Activated CD4-positive, alpha-beta T cell treated with anti-CD3 and anti-CD28 coated beads, Interleukin-2, amount 50 U/mL, for 48 hours (primary cell): ENCODE measurements around the gene NOTUM.

Source experiments
- DNase-seq, 2 experiments: peaks; one replicate each; pipeline ENCODE4 v3.0.0-alpha.2; 2020

Gene NOTUM

DNA sequence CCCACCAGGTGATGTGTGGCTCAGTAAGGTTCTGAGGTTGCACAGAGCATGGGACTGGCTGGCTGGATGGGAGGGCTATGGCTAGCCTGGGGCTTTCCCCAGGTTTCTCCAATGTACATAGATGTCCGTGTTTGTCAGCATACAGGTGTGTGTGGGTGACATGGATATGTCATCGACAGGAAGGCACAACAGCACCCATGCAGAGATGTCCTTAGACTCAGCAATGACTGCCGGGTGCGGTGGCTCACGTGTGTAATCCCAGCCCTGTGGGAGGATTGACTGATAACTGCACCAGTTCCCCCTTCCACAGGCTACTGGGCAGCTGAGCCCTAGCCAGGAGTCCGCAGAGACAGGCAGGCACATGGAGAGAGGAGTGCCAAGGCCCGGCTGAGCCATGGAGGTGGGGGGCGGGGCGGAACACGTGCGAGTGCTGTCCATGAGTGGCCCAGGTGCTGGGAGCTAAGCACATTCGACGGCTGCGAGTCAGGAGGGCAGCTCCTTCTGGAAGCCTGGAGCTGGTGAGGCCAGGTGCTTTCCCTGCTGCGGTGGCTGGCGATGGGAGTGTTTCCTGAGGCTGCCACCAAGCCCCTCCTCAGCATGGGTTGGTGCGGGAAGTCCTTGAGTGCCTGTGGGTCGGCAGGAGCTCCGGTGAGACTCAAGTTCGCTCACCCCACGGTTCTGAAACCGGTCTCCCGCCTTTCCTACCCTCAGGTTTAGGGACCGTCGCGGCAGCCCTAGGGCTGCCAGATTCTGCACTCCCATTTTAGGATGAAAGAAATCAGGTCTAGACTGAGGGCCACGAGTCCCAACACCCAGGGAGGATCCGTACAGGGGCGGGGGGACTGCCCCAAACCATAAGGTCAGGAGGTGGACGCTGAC, 15.6 kb upstream of the NOTUM start:
- DNase-seq, result peak; percentile 60 to 64

DNA sequence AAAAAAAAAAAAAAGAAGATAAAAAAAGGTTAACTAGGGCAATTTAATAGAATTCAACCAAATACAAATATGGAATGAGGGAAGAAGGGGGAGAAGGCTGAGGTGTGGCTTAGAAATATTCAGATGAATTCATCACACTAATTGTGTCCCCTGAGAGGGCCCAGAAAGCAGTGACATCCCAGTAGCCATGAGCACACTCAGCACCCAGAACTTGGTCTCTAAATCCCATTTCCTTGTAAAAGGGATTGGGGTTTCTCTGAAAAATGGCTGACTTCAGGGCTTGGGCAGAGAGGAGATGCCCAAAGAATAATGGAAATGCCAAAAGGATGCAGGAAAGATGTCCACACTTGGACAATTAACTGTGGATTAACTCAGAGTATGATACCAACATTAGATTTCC, 12.4 kb upstream of the NOTUM start:
- DNase-seq, result no peak

DNA sequence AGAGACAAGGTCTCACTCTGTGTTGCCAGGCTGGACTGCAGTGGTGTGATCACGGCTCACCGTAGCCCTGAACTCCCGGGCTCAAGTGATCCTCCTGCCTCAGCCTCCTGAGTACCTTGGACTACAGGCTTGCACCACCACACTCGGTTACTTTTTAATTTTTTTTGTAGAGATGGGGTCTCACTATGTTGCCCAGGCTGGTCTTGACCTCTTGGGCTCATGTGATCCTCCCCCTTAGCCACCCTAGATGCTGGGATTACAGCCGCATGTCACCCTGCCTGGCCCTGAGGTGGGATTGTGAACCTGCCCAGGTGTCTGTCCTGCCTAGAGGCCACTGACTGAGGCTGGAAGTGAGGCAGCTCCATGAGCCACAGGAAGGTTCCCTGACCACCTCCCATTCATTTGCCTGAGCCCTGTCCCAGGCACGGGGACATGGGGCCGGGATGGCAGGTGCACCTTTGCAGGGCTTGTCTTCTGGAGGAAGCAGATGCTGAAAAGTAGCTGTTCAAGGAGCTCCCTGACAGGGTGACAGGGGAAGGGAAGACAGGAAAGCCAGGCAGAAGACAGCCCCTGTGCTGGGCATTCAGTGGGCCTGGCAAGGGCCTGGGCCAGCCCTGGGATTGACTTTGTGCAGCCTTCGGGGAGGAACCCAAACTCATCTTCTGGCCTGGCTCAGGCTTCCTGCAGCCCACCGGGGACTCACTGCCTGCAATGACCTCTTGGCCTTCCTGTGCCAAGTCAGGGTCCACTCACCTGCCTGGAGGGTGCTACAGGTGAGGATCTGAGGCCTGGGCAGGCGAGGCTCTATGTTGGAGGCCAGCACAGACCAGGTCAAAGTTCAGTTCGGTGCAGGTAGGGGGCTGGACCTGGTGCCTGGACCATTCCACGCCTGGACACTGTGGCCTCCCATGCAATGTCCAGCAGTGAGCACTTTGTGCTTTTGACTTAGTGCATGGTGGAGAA, 8.1 kb upstream of the NOTUM start:
- DNase-seq, result no peak

DNA sequence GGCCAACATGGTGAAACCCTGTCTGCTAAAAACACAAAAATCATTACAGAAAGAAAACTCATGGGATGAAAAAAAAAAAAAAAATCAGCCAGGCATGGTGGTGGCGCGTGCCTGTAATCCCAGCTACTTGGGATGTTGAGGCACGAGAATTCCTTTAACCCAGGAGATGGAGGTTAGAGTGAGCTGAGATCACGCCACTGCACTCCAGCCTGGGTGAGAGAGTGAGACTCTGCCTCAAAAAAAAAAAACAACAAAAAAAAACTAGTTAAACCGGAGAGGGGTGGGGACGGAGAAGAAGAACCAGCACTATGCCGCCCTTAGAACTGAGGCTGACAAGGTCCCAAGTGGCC, 7.4 kb upstream of the NOTUM start:
- no peak for DNase-seq

DNA sequence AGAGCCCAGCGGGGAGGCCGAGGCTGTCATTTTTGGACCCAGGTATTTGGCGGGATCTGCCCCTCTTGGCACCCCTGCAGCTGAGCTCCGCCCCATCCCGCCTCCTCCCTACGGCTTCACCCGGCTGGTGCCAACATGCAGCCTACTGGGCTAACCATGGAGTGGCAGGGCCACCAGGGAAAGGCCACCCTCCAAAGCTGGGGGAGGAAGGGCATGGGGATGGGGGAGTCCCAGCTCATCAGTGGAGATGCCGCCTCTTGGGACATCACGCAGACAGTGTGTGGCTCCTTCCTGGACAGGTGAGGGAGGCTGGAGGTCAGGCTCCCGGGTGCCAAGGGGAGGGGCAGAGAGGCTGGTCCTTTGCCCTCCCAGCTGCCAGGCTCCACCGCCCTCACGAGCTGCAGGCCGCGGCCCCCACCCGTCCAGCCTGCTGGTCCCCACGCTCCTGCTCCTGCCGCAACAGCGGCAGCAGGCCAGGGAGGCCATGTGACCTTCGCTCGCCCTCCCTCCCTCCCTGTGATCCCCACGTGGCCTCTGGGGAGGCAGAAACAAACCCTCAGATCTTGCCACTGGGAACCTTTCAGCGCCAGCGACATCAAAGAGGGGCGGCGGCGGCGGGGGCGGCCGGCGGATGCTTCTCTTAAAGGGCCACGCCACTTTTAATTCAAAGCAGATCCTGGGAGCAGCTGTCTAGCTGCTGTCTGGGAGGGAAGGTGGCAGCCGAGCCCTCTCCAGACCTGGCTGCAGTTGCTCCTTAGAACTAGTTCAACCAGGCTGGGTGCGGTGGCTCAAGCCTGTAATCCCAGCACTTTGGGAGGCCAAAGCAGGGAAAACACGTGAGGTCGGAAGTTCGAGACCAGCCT, 6.8 kb upstream of the NOTUM start:
- DNase-seq, result peak; percentile 87 to 91

DNA sequence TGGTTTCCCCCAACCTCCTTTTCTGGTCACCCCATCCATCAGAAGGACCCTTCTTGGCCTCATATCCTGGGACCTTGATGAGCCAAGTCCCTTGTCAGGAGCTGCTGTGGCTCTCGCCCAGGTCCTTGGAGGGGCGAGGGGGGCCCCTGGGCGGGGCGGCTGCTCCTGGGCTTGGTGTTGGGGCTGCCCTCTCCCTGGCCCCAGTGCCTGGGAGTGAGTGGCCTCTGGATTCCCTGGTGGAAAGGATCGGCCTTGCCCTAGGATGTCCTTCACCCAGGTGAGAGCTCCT, 6.2 kb upstream of the NOTUM start:
- DNase-seq, result no peak

DNA sequence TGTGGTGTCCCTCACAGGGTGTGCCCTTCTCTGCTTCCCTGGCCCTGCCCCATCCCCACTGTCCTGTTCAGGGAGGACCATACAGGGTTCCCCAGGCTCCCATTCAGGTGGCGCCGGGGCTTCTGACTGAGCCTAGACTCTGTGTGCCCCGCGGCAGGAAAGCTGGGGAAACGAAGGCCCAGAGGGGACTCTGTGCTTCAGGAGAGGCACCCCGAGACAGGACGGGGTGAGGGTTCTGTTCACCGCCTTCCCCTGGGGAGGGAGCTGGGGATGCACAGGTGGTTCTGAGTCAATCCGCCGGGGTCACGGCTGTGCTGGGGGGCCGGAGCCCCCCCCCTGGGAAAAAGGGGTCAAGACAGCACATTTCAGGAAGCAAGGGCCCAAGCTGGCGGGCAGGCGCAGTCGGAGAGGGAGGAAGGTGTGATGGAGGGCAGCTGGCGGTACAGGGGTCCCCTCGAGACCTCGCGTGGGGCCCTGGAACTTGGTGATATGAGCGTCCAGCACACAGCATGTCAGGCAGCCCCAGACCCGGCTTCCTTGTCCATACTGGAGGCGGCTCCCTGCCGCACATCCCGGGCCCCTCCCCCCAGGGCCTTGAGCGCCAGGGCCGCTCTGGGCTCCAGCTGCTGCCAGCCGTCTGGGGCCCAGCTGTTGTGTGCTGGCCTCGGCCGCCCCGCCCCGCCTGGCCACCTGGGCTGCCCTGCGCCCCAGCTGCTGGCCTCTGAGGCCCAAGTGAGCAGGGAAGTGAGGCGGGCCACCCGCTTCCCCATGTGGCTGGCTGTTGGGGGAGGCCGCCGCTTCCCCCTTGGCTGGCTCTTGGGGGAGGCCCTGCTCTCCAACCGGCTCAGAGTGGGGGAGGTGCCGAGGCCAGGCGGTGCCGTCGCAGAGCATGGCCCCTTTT, 5.6 kb upstream of the NOTUM start:
- DNase-seq, result no peak

DNA sequence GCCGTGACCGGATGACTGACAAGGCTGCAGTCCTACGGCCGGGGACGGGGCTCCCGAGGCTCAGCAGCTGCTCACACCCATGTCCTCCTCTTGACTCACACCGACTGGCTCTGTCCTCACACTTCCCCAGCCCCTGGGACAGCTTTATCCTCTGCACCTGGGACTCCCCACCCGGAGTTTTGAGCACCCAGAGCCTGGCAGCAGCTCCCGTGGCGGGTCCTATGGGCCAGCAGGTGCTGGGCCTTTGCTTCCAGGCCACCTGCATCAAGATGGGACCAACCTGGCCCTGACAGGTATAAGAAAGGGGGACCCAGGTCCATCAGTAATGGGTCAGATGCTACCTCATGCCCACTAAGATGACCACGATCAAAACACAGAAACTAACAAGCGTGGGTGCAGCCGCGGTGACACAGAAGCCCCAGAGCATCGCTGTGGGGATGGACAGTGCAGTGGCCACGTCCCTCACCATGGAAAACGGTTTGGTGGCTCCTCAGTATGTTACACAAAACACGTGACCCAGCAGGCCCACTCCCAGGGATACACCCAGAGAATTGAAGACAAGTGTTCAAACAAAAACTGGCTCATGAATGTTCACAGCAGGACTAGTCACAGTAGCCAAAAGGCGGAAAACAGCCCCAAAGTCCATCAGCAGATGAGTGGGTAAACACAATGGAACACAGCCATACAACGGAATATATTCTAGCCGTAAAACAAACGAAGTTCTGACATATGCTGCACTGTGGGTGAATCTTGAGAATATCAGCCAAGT, 3.3 kb upstream of the NOTUM start:
- DNase-seq, result no peak

DNA sequence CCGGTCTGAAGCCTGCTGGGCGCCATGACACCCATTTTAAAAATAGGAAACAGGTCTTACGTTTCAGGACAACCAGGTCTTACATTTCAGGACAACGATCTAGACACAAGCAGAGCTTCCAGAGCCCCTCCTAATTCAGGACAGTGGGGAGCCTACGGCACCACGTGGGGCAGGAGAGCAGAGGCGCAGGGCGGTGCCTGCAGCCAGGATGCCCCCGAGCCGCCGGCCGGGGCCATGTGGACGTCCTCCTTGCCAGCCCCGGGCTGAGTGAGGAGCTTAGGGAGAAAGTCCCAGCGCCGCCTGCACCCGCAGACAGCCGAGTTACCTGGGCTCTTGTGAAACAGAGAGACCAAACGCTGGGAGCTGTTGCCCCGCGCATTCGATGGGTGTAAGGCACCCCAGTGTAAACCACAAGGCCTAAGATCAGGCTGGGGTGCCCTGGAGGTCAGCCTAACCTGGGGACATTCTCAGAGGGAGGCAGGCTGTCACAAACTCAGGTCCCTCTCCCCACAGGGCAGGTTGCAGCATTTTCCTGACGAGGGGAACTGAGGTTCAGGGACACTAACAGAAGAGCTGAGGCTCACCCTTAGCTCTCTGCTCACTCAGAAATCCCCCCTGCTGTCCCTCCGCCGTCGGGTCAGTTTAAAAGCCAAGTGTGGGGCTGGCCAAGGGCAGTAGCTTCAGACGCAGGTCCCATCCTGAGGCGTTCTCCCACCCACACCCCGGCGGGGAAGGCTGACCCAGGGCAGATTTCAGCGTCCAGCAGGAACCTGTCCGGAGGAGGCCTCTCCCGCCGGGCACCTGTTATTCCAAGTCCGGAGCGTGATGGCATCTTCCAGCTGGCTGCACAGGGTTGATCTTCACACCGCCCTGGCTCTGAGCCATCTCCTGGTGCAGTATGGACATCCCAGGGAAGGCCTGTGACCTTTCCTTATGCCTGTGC, 1.8 kb upstream of the NOTUM start:
- no peak for DNase-seq

DNA sequence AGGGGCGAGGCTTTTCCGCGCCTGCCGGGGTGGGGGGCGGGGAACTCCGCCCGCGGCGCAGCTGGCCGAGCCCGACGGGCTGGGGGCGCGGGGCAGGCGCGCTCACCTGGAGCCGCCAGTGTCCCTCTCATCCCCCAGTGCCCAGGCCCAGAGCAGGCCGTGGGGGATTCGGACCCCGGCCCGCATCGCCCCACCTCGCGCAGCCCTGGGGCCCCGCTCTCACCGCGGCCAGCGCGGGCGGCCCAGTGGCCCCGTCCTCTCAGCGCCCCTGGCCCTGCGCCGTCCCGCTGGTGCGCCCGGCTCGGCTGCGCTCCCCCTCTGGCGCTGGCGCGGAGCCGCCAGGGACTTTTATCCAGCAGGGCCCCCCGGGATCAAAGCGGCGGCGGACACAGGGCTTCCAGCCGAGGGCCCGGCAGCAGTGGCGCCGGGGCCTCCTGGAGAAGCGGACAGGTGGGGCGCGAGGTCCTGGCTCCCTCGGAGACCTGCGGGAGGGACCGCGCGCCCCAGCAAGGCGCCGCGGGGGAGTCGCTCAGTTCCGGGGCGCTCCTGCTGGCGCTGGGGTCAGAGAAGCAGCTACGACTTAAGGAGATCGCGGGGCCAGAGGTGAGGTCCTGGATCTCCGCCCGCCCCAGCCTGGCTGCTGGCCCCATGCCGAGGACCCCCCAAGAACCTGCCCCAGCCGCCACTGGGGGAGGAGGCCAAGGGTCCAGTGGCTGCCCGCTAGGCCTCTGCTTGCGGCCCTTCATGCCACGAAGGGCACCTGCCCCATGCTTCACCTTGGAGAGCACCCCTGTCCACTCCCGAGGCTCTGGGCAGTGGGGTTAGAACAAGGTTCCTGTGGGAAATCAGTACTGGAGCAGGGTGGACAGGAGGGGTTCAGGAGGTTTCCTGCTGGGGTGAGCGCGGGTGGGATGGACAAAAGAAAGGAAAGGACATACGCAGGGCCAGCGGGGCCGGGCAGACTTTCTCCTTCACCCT, 823 bp upstream of the NOTUM start:
- DNase-seq, result no peak

DNA sequence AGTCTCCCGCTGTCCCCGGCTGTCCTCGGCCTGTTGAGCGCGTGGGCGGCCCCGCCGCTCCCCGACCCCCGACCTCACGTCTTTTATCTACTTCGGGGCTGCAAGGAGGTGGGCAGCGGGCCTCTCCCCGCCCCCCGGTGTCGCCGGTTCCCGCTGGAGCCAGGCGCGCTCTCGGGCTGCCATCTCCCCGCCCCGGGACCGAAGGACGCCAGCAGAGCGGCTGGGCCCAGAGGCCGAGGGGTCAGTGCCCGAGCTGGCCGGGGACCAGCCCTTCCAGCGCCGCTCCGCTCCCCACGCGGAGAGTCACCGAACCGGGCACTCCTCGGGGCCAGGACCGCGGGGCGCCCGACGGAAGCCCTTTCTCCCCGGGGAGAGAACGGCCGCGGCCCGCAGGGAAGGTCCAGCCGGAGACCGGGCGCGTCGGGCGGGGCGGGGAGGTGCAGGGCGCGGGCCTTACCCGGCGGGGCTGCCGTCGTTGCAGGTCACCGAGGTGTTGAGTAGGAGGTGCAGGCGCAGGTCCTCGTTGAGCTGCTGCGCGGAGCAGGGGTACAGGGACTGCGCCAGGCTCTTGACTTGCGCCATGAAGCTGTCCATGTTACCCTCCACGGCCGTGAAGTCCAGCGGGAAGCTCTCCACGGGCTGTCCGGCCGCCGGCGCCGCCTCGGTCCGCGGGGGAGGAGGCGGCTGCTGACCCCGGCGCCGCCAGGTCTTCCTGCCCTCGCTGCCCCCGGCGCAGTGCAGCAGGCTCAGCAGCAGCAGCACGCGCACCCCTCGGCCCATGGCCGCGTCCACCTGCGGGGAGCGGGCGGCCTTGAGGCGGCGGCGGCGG, 643 bp downstream of the NOTUM start:
- DNase-seq, result peak in 1 of 2 experiments; percentile 20

DNA sequence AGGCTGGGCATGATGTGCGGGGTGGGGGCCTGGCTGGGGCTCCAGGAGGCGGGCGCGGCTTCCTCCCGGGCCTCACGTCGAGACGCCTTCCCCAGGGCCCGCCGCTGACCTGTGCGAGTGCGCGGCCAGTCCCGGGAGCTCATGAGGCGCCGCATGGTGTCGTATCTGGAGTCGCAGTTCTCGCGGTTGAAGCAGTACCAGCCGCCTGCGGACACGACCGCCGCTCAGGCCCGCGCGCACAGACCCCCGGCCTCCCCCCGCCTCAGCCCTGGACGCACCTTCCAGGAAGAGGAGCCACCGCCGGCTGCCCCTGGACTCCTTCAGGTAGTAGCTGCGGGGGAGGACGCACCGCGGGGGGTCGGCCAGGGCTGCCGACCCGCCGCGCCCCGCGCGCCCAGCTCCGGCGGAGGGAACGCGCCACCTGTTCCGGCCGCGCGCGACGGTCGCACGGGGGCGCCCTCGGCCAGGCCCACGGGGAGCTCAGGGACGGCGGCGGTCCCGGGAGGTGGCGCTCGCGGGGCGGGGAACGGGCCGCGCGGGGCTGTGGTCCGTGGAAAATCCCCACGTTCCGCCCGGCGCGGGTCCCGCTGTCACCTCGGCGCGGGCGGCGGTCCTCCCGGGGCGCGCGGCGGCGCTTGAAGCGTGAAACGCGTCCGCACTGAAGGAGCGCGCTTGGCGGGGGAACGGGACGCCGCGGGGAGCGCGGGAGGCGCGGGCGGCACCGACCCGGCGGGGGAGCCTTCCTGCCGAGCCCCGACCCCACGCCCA, 1.4 kb downstream of the NOTUM start:
- peak; percentile 79 for DNase-seq

DNA sequence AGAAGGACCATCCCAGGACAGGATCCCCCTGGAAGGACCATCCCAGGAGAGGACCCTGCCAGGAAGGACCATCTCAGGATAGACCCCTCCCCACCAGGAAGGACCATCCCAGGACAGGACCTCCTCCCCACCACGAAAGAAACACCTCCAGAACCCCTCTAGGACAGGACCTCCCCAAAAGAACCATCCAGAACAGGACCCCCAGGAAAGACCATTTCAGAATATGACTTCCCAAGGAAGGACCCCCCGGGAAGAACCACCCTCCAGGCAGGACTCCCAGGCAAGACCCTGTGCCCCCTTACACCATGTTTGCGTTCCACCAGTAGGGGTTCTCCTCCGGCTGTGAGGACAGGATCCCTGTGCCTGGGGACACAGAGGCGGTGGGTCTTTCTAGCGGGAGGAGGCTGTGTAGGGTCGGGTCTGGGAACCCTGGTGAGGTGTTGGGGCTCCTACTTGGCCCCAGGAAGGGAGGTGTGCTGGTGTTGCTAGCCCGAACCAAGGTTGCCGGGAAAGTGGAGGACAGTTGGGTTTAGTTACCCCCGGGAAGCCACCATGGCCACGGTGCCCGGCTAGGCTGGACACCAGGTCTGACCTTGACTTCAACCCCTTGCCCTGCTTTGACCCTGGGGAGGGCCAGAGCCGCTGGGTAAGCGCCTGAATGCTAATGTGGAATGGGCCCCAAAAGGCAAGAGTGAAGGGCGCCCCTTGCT, 2.2 kb downstream of the NOTUM start:
- DNase-seq, result no peak

DNA sequence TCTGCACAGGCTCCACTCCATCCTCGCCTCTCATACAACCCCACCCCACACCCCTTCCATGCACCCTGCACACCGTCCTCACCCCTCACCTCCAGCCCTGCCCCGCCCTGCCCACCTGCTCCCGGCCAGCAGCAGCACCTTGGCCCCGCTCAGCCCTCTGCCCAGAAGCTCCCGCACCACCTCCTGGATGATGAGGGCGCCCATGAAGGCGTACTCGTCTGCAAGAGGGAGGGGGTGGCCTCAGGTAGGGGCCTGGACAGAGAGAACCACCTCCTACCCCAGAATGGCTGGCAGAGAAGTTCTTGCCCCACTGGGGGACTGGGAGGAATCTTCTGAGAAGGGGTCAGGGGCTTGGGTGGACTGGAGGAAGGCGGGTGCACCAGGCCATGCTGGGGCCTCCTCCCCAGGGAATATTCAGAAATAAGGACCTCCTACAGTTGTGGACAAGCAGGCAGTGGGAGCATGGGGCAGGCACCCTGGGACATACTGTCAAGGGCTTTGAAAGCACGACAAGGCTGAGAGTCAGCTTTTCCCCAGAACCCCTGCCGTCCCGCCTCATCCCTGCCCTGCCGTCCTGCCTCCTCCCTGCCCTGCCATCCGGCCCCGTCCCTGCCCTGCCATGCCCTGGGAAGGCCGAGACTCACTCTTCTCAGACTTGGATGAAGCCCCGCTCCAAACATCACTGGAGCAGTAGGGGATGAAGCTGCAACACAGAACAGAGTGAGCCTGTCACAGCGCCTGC, 3.1 kb downstream of the NOTUM start:
- DNase-seq, result no peak
